CD14-positive monocyte (primary cell): ENCODE measurements around the gene ZXDC. TPM values are rescaled to one million over a fixed set of nuclear protein-coding genes. Genes with fewer than 3 reads are reported as not detected.

Experiments
- DNase-seq, 3 donors: peaks; one replicate each; pipeline ENCODE4 v3.0.0-alpha.2; 2011 to 2022
- H2AFZ ChIP-seq: 2 replicates; pipeline ENCODE4 v1.6.0; 2012; ENCODE audit warnings: mild to moderate bottlenecking, low read depth, low read length, inconsistent platforms; ENCODE audit not compliant: insufficient read depth, poor library complexity, severe bottlenecking
- H3K27ac ChIP-seq, 2 donors: 1 replicate in 1 of 2; 2 replicates in 1 of 2; pipeline ENCODE4 v1.5.1; 2012 to 2013; ENCODE audit warnings: low read length in 2 of 2, control low read depth in 1 of 2, inconsistent platforms in 1 of 2, low read depth in 1 of 2, mild to moderate bottlenecking in 1 of 2
- H3K27me3 ChIP-seq, 2 donors: one replicate each; pipeline versions ENCODE4 v1.6.0 to v1.6.1; 2011 to 2013; ENCODE audit warnings: low read length in 2 of 2; ENCODE audit not compliant: control insufficient read depth in 2 of 2, insufficient read depth in 2 of 2
- H3K36me3 ChIP-seq, 2 donors: replicated peaks in 1 of 2; 1 replicate in 1 of 2; 2 replicates in 1 of 2; pipeline versions ENCODE4 v1.5.1 to v1.6.1; 2012 to 2013; ENCODE audit warnings: low read length in 2 of 2, control low read depth in 1 of 2, inconsistent platforms in 1 of 2, mild to moderate bottlenecking in 1 of 2; ENCODE audit not compliant: insufficient read depth in 2 of 2, control insufficient read depth in 1 of 2
- H3K4me1 ChIP-seq, 2 donors: 1 replicate in 1 of 2; 2 replicates in 1 of 2; pipeline versions ENCODE4 v1.5.1 to v1.6.1; 2012 to 2013; ENCODE audit warnings: low read length in 2 of 2, control low read depth in 1 of 2, inconsistent platforms in 1 of 2, mild to moderate bottlenecking in 1 of 2, moderate library complexity in 1 of 2; ENCODE audit not compliant: insufficient read depth in 2 of 2, control insufficient read depth in 1 of 2
- H3K4me2 ChIP-seq: replicated peaks from 2 replicates; pipeline ENCODE3; 2012; ENCODE audit warnings: low read length, moderate library complexity, mild to moderate bottlenecking; ENCODE audit not compliant: poor library complexity, severe bottlenecking; ENCODE audit errors: extremely low read depth
- H3K4me3 ChIP-seq, 3 experiments: fragments of 200-600 bp in 1 of 3; sonication (generic) in 1 of 3; replicated peaks in 1 of 3; 1 replicate in 2 of 3; 2 replicates in 1 of 3; pipeline ENCODE4 v1.5.1; 2011 to 2013; ENCODE audit warnings: low read length in 3 of 3, mild to moderate bottlenecking in 3 of 3, control low read depth in 2 of 3, low read depth in 2 of 3, inconsistent platforms in 1 of 3, moderate library complexity in 1 of 3
- H3K79me2 ChIP-seq: 2 replicates; pipeline ENCODE4 v1.6.0; 2012; ENCODE audit warnings: mild to moderate bottlenecking, control low read depth, inconsistent platforms, low read length, moderate library complexity; ENCODE audit not compliant: insufficient read depth
- H3K9ac ChIP-seq: 2 replicates; pipeline ENCODE4 v1.6.0; 2017; ENCODE audit warnings: low read length, mild to moderate bottlenecking; ENCODE audit not compliant: insufficient read depth, poor library complexity, severe bottlenecking
- H3K9me3 ChIP-seq, 2 donors: replicated peaks in 1 of 2; 1 replicate in 1 of 2; 2 replicates in 1 of 2; pipeline versions ENCODE4 v1.5.1 to v1.6.1; 2012 to 2013; ENCODE audit warnings: low read length in 2 of 2, control low read depth in 1 of 2; ENCODE audit not compliant: control insufficient read depth in 1 of 2, insufficient read depth in 1 of 2
- H4K20me1 ChIP-seq: 2 replicates; pipeline ENCODE4 v1.6.0; 2012; ENCODE audit warnings: mild to moderate bottlenecking, low read length, control low read depth, moderate library complexity; ENCODE audit not compliant: insufficient read depth
- H3K27ac Mint-ChIP-seq, 7 donors: one replicate each; pipeline ENCODE4 v1.8.0; 2020; ENCODE audit warnings: mild to moderate bottlenecking in 7 of 7, mixed read lengths in 7 of 7, moderate library complexity in 6 of 7, inconsistent platforms in 2 of 7
- H3K27me3 Mint-ChIP-seq, 3 donors: one replicate each; pipeline ENCODE4 v1.8.0; 2021 to 2022; ENCODE audit warnings: low read depth in 3 of 3, mild to moderate bottlenecking in 3 of 3, mixed read lengths in 3 of 3, moderate library complexity in 3 of 3, inconsistent platforms in 1 of 3
- H3K36me3 Mint-ChIP-seq, 2 donors: one replicate each; pipeline ENCODE4 v1.8.0; 2020; ENCODE audit warnings: mixed read lengths in 2 of 2, inconsistent platforms in 1 of 2, mild to moderate bottlenecking in 1 of 2
- H3K4me1 Mint-ChIP-seq: one replicate; pipeline ENCODE4 v1.8.0; 2020; ENCODE audit warnings: mild to moderate bottlenecking, mixed read lengths
- H3K4me3 Mint-ChIP-seq, 2 donors: one replicate each; pipeline ENCODE4 v1.8.0; 2020; ENCODE audit warnings: mild to moderate bottlenecking in 2 of 2, mixed read lengths in 2 of 2, moderate library complexity in 1 of 2
- H3K9me3 Mint-ChIP-seq, 7 donors: one replicate each; pipeline ENCODE4 v1.8.0; 2020 to 2022; ENCODE audit warnings: mixed read lengths in 7 of 7, mild to moderate bottlenecking in 6 of 7, moderate library complexity in 6 of 7, inconsistent platforms in 2 of 7
- WGBS: methylation state at CpG from one replicate; pipeline ENCODE4 v1.1.5; 2013; ENCODE audit warnings: missing lambda C conversion rate; ENCODE audit not compliant: insufficient coverage; 5-methylcytosine and 5-hydroxymethylcytosine counted together
- intact Hi-C, 2 donors: fragments of 100-400 bp; cut with micrococcal nuclease; formaldehyde crosslinking; loops; one replicate each; pipeline versions ENCODE4 v1.15.0 to v1.15.1; 2023
- polyA plus RNA-seq, 3 donors: library from polyadenylated mRNA; depleted of rRNA in 1 of 3; unstranded in 2 of 3; stranded (reverse) in 1 of 3; fragments of 300-500 nt in 2 of 3; fragments of >200 nt in 1 of 3; fragmentation: Illumina TruSeq in 2 of 3; gene quantifications; 1 replicate in 2 of 3; 2 replicates in 1 of 3; pipeline ENCODE4 v1.2.3, GENCODE V29; 2012 to 2021
- TF ChIP-seq, protein P1 (sequence below): fragments of 200-600 bp; IDR thresholded peaks from one replicate; pipeline ENCODE4 v1.8.0; 2022; ENCODE audit warnings: antibody characterized with exemption, mild to moderate bottlenecking

The ZXDC gene
- polyA plus RNA-seq, 3 donors = 6.3 to 44.8 (median 9.7) TPM

DNA sequence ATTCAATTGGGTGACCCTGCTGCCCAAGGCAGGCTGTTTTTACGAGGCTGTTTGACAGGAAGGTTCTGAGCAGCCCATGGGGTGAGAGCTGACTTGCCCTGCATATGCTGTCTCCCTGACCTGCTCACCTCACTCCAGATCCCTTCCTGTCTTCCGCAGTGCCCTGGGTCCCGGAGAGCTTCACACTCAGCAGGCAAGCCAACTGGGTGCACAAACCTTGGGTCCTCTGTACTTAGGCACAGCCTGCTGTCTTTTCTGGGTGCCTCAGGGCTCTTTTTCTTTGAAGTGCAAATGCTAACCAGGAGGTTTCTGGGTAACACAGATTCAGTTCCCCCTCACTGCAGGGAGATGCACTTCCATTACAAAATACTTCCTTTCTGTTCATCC is 32.8 kb downstream of the ZXDC start:
- Histone ChIP-seq H3K9ac (no peak overlapping the region), H3K36me3 (peaks cover 55 to 86% of the 10 kb centered on the region in 2 donors), H3K27me3 (no peaks in the 10 kb centered on the region), H3K4me1 (no peaks in the 10 kb centered on the region), H3K4me3 (no peak overlapping the region), H3K79me2 (no peaks in the 10 kb centered on the region), H4K20me1 (peaks cover 44% of the 10 kb centered on the region), H2AFZ (no peak overlapping the region), H3K4me2 (no peak overlapping the region), H3K27ac (peak overlapping the region in 1 of 2 donors; percentile 37), H3K9me3 (no peaks in the 10 kb centered on the region)
- peaks cover 5% of the 10 kb centered on the region for H3K4me1 Mint-ChIP-seq
- H3K27me3 Mint-ChIP-seq = peaks cover 0 to 2% (median 0%) of the 10 kb centered on the region in 3 donors
- H3K27ac Mint-ChIP-seq = peak overlapping the region in 5 of 7 donors; percentile 26 to 79 (median 63)
- WGBS = 100% methylated on average over 2 of the region's 3 CpGs
- intact Hi-C loops = no loop called here
- peaks cover 0 to 3% (median 0%) of the 10 kb centered on the region in 7 donors for H3K9me3 Mint-ChIP-seq
- H3K4me3 Mint-ChIP-seq = no peak overlapping the region
- H3K36me3 Mint-ChIP-seq = peaks cover 68 to 78% of the 10 kb centered on the region in 2 donors
- TF ChIP-seq, protein P1, sequence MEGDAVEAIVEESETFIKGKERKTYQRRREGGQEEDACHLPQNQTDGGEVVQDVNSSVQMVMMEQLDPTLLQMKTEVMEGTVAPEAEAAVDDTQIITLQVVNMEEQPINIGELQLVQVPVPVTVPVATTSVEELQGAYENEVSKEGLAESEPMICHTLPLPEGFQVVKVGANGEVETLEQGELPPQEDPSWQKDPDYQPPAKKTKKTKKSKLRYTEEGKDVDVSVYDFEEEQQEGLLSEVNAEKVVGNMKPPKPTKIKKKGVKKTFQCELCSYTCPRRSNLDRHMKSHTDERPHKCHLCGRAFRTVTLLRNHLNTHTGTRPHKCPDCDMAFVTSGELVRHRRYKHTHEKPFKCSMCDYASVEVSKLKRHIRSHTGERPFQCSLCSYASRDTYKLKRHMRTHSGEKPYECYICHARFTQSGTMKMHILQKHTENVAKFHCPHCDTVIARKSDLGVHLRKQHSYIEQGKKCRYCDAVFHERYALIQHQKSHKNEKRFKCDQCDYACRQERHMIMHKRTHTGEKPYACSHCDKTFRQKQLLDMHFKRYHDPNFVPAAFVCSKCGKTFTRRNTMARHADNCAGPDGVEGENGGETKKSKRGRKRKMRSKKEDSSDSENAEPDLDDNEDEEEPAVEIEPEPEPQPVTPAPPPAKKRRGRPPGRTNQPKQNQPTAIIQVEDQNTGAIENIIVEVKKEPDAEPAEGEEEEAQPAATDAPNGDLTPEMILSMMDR = no peak
- DNase-seq = no peak

DNA sequence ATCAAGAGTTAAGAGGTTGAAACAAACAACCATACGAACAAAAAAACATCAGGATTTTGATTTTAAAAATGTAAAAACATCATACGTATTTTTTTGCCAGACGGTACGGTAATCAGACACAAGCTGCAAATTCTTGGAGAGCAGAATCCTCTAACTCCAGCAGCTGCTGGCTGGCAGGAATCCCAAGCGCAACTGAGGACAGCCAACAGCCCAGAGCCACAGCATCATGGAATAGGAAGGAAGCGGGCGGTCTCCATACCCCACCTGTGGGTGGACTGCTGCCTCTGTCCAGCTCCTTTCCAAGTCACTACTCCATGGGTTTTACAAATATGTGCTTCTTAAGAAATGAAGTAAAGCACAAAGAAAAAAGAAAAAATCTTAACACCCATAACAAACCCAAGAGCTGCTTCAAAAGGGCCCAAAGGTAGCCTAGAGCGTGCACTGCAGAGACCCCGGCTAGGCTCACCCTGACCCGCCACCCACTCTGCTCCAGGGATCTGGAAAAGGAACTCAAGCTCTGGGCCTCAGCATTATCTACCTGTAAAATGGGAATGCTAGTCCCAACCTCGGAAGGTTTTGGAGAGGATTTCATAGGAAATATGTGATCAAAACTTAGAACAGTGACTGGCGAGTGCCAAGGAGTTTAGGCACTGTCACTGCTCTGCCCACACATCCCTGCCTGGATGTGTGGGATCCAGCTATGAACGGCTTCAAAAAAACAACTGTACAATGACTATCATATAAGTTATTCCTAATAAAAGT is 33.4 kb downstream of the ZXDC start:
- WGBS = 95% methylated on average over 8 of the region's 13 CpGs
- H3K4me1 Mint-ChIP-seq = peaks cover 5% of the 10 kb centered on the region
- Histone ChIP-seq H2AFZ (no peak overlapping the region), H3K9ac (no peak overlapping the region), H3K9me3 (no peaks in the 10 kb centered on the region), H3K79me2 (no peaks in the 10 kb centered on the region), H3K4me3 (no peak overlapping the region), H3K27ac (peak overlapping the region in 1 of 2 donors; percentile 37), H3K4me2 (no peak overlapping the region), H4K20me1 (peaks cover 38% of the 10 kb centered on the region), H3K36me3 (peaks cover 60 to 86% of the 10 kb centered on the region in 2 donors), H3K4me1 (no peaks in the 10 kb centered on the region), H3K27me3 (no peaks in the 10 kb centered on the region)
- H3K27ac Mint-ChIP-seq = no peak overlapping the region
- TF ChIP-seq, protein P1 = no peak
- no peak for DNase-seq
- intact Hi-C loops = no loop called here
- no peak overlapping the region for H3K4me3 Mint-ChIP-seq
- peaks cover 0 to 3% (median 0%) of the 10 kb centered on the region in 7 donors for H3K9me3 Mint-ChIP-seq
- H3K36me3 Mint-ChIP-seq = peaks cover 68 to 78% of the 10 kb centered on the region in 2 donors
- H3K27me3 Mint-ChIP-seq = peaks cover 0 to 2% (median 0%) of the 10 kb centered on the region in 3 donors
